CD4-positive, alpha-beta T cell treated with Interleukin-17A for 4 hours (primary cell): ENCODE results near the gene TMEM163.

ENCODE experiments used
- DNase-seq: peaks from one replicate; pipeline ENCODE4 v3.0.0-alpha.2; 2020; ENCODE audit warnings: mixed read lengths

The TMEM163 gene

GRCh38 chr2:134425724-134426496 lies 292.9 kb downstream of the TMEM163 start:
- no peak for DNase-seq

GRCh38 chr2:134421556-134422328 lies 297.1 kb downstream of the TMEM163 start:
- no peak for DNase-seq

GRCh38 chr2:134420920-134421319 lies 297.9 kb downstream of the TMEM163 start:
- no peak for DNase-seq

- no peak for DNase-seq
Observed at GRCh38 chr2:134420259-134420658, 298.5 kb downstream of the TMEM163 start.

- DNase-seq = no peak
Observed at GRCh38 chr2:134417968-134418582, 300.7 kb downstream of the TMEM163 start.

- DNase-seq = no peak
Observed at GRCh38 chr2:134416637-134417036, 302.2 kb downstream of the TMEM163 start.

- DNase-seq = no peak
Observed at GRCh38 chr2:134416018-134416417, 302.8 kb downstream of the TMEM163 start.

GRCh38 chr2:134413912-134414311 lies 304.9 kb downstream of the TMEM163 start:
- no peak for DNase-seq

GRCh38 chr2:134413430-134413829 lies 305.4 kb downstream of the TMEM163 start:
- DNase-seq = no peak

- DNase-seq = no peak
Observed at GRCh38 chr2:134412639-134412999, 306.2 kb downstream of the TMEM163 start.

- DNase-seq = peak; percentile 73
Observed at GRCh38 chr2:134411828-134412638, 306.8 kb downstream of the TMEM163 start.

- DNase-seq = no peak
Observed at GRCh38 chr2:134411279-134411827, 307.4 kb downstream of the TMEM163 start.

GRCh38 chr2:134410831-134411231 lies 308.0 kb downstream of the TMEM163 start:
- DNase-seq = no peak

GRCh38 chr2:134410006-134410405 lies 308.8 kb downstream of the TMEM163 start:
- DNase-seq = no peak

GRCh38 chr2:134408791-134409190 lies 310.0 kb downstream of the TMEM163 start:
- DNase-seq = no peak

- no peak for DNase-seq
Observed at GRCh38 chr2:134408386-134408785, 310.4 kb downstream of the TMEM163 start.

GRCh38 chr2:134407154-134407890 lies 311.5 kb downstream of the TMEM163 start:
- no peak for DNase-seq

- DNase-seq = no peak
Observed at GRCh38 chr2:134406736-134407135, 312.1 kb downstream of the TMEM163 start.

GRCh38 chr2:134406311-134406710 lies 312.5 kb downstream of the TMEM163 start:
- peak; percentile 35 for DNase-seq
